Activated B cell treated with CpG ODN at 0.5 μM for 24 hours (primary cell): Measurements from ENCODE around the gene SYT1. TPM values are rescaled to one million over a fixed set of nuclear protein-coding genes. Genes with fewer than 3 reads are reported as not detected.

Experiments used
- ATAC-seq: fragments of 200-7000 bp; cut with Tn5 transposase; one replicate; pipeline ENCODE4 v1.10.0; 2021; ENCODE audit warnings: low read depth, mild to moderate bottlenecking, moderate library complexity
- CTCF ChIA-PET: fragments of 350-600 bp; sonication (Branson Sonifier 250); formaldehyde crosslinking; loops from one replicate; lab custom pipeline; 2021; ENCODE audit warnings: antibody characterized with exemption; lab: Charles Lee
- POLR2A ChIA-PET: fragments of 350-600 bp; sonication (Branson Sonifier 250); formaldehyde crosslinking; loops from one replicate; lab custom pipeline; 2021; ENCODE audit warnings: antibody characterized with exemption; lab: Charles Lee
- DNase-seq: peaks from one replicate; pipeline ENCODE4 v3.0.0; 2022
- H3K27ac Mint-ChIP-seq: one replicate; pipeline ENCODE4 v1.8.0; 2020; ENCODE audit warnings: mixed read lengths
- H3K27me3 Mint-ChIP-seq: one replicate; pipeline ENCODE4 v1.8.0; 2021; ENCODE audit warnings: mixed read lengths
- H3K36me3 Mint-ChIP-seq: one replicate; pipeline ENCODE4 v1.8.0; 2021; ENCODE audit warnings: low read depth, mixed read lengths
- H3K4me1 Mint-ChIP-seq: one replicate; pipeline ENCODE4 v1.8.0; 2021; ENCODE audit warnings: mixed read lengths
- H3K4me3 Mint-ChIP-seq: one replicate; pipeline ENCODE4 v1.8.0; 2020; ENCODE audit warnings: mild to moderate bottlenecking, mixed read lengths
- H3K9me3 Mint-ChIP-seq: one replicate; pipeline ENCODE4 v1.8.0; 2020; ENCODE audit warnings: mixed read lengths
- CTCF ChIP-seq: fragments of 200-600 bp; IDR thresholded peaks from one replicate; pipeline ENCODE4 v1.8.0; 2022; ENCODE audit warnings: antibody characterized with exemption, mild to moderate bottlenecking
- intact Hi-C: fragments of 100-400 bp; cut with micrococcal nuclease; formaldehyde crosslinking; loops from one replicate; pipeline ENCODE4 v1.15.1; 2024
- total RNA-seq: library from RNA; stranded (reverse); gene quantifications from 2 replicates; pipeline ENCODE4 v1.2.3, GENCODE V29; 2022

SYT1 gene
- total RNA-seq, 1 donor from 2014 or later: 0.49 TPM

- ATAC-seq (no peak), DNase-seq (no peak)
- H3K27ac Mint-ChIP-seq: no peak overlapping the region
- no peaks in the 10 kb centered on the region for H3K36me3 Mint-ChIP-seq
- TF ChIP-seq CTCF: no peak
- ChIA-PET CTCF (no interaction called here), POLR2A (no interaction called here)
- H3K27me3 Mint-ChIP-seq: no peaks in the 10 kb centered on the region
- no peak overlapping the region for H3K4me3 Mint-ChIP-seq
- no peaks in the 10 kb centered on the region for H3K4me1 Mint-ChIP-seq
- intact Hi-C loops: no loop called here
- H3K9me3 Mint-ChIP-seq: no peaks in the 10 kb centered on the region
Measured at GRCh38 chr12:79442396-79442795, 577.8 kb downstream of the SYT1 start.

GRCh38 chr12:79444089-79444488, 579.5 kb downstream of the SYT1 start:
- no peak for ATAC-seq
- no peaks in the 10 kb centered on the region for H3K4me1 Mint-ChIP-seq

DNA sequence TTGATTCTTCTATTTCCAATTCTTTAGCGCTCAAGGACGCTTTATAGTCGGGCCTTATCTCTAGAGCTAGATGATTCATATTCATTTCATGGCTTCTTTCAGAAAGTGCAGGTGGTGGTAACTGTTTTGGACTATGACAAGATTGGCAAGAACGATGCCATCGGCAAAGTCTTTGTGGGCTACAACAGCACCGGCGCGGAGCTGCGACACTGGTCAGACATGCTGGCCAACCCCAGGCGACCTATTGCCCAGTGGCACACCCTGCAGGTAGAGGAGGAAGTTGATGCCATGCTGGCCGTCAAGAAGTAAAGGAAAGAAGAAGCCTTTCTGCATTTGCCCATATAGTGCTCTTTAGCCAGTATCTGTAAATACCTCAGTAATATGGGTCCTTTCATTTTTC, 584.2 kb downstream of the SYT1 start:
- H3K9me3 Mint-ChIP-seq: no peaks in the 10 kb centered on the region
- POLR2A ChIA-PET: no interaction called here
- ATAC-seq: no peak
- no peaks in the 10 kb centered on the region for H3K27me3 Mint-ChIP-seq
- no peaks in the 10 kb centered on the region for H3K36me3 Mint-ChIP-seq
- CTCF ChIA-PET: no interaction called here
- no peak overlapping the region for H3K4me3 Mint-ChIP-seq
- H3K27ac Mint-ChIP-seq: no peak overlapping the region
- intact Hi-C loops: no loop called here
- TF ChIP-seq CTCF: no peak
- DNase-seq: no peak
- no peaks in the 10 kb centered on the region for H3K4me1 Mint-ChIP-seq

More at GRCh38 chr12:79444089-79444488, 579.5 kb downstream of the SYT1 start:
- POLR2A ChIA-PET: no interaction called here
- no peaks in the 10 kb centered on the region for H3K36me3 Mint-ChIP-seq
- H3K27me3 Mint-ChIP-seq: no peaks in the 10 kb centered on the region
- intact Hi-C loops: no loop called here
- no peak for DNase-seq
- H3K9me3 Mint-ChIP-seq: no peaks in the 10 kb centered on the region
- CTCF ChIA-PET: interaction anchor here (1.2 kb wide), 1 partner anchor 294 kb away, joined by 3 read pairs; no protein-coding TSS in a partner anchor
- H3K27ac Mint-ChIP-seq: no peak overlapping the region
- TF ChIP-seq CTCF: no peak
- H3K4me3 Mint-ChIP-seq: no peak overlapping the region

GRCh38 chr12:79451365-79451764, 586.8 kb downstream of the SYT1 start:
- no peak for ATAC-seq
- DNase-seq: no peak
- no peaks in the 10 kb centered on the region for H3K4me1 Mint-ChIP-seq
- H3K9me3 Mint-ChIP-seq: no peaks in the 10 kb centered on the region
- no peaks in the 10 kb centered on the region for H3K27me3 Mint-ChIP-seq
- no peak overlapping the region for H3K4me3 Mint-ChIP-seq
- H3K36me3 Mint-ChIP-seq: no peaks in the 10 kb centered on the region
- POLR2A ChIA-PET: no interaction called here
- intact Hi-C loops: no loop called here
- CTCF ChIA-PET: no interaction called here
- TF ChIP-seq CTCF: no peak
- no peak overlapping the region for H3K27ac Mint-ChIP-seq

DNA sequence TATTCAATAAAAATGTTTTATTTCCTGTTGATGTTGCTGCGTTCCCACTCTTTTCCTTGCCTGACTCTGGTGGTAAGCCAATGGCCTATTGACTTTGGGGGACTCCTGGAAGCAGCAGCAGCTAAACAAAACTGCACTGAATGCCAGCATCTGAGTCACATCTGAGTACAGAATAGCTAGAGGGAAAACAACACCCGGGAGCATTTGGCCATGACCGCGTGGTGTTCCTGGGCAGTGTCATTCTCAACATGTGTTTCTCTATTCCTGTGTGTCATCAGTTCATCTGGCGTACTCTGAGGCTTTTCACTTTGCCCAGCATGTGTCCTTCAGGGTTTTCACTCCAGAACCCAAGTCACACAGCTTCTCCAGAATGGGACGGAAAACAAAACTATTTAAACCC, 587.4 kb downstream of the SYT1 start:
- DNase-seq (no peak), ATAC-seq (no peak)
- Mint-ChIP-seq H3K36me3 (no peaks in the 10 kb centered on the region), H3K4me3 (no peak overlapping the region), H3K4me1 (no peaks in the 10 kb centered on the region), H3K27me3 (no peaks in the 10 kb centered on the region), H3K27ac (no peak overlapping the region), H3K9me3 (no peaks in the 10 kb centered on the region)
- TF ChIP-seq CTCF: no peak
- intact Hi-C loops: no loop called here
- ChIA-PET POLR2A (no interaction called here), CTCF (no interaction called here)
